ENCODE results near the gene PDE7B.
"Not testable (repeated sequence)": the region's sequence is repeated elsewhere in the genome, so short reads cannot be mapped to it uniquely, and the experiment has no call there.

Gene PDE7B

DNA sequence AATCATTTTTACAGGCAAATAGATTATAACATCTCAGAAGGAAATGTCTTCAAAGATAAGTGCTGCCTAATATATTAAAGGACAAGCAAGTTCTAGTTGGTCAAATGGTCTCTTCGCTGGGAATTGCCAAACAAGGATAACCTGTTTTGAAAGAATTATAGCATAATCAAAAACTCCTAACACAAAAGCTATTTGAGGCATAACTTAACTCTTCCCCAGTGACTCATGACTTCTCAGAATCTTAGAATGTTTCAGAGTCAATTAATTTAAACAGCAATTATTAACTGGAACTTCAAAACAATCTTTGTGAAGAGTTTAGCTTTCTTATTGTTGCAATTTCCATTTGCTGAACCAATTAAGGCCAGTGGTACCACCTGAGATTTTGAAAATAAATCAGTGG lies 272.0 kb downstream of the PDE7B start:
- DNase-seq = no peak

DNA sequence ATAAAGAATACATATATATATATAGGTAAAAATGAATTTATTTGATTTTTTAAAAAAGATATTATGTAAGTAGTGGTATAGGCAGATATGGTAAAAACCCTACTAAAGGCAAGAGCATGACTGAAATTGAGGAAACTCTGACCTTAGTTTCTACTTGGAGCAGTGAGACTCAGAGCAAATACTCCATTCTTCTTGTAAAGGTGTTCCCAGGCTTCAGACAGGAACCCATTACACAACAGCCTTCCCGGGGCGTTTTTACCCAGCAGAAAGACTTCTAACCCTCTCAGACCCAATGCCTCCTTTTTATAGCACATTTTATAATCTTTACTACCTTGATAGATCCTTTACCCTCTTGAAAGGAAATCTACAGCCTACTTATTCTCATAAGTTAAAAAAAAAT lies 274.1 kb downstream of the PDE7B start:
- no peak for DNase-seq

DNA sequence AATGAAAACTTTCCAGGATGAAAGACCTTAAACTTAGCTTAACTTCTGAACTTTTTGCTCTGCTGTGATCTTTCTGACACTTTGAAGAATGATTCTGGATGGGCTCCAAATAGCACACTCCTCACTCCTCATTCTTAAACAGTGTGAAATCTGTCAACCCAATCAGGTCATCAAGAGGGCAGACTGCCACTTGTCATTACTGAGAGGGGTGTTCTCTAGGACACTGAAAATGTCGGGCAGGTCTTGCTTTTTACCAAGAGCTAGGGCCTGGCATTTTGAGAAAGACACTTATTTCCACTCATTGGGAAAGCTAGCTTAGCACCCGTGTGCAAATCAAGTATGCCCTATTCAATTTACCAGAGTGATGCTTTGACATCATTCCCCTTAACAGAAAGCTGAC lies 276.4 kb downstream of the PDE7B start:
- DNase-seq = no peak

DNA sequence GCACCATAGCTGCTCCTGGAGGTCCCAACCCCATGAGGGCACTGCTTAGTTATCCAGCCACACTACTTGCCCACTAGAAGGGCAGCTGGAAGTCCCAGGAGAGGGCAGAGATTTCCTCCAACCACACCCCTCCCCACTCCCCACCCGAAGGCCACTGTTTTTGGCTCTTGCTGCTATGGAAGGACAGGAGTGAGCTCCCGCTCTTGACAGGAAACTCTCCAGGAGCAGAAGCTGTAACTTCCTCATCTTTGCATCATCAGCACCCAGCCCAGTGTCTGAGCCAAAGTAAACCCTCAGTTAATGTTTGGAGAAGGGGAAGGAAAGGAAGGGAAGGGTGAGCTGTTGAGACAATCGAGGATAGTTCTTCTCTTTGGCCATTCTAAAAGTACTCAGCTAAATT lies 277.9 kb downstream of the PDE7B start:
- no peak for DNase-seq

DNA sequence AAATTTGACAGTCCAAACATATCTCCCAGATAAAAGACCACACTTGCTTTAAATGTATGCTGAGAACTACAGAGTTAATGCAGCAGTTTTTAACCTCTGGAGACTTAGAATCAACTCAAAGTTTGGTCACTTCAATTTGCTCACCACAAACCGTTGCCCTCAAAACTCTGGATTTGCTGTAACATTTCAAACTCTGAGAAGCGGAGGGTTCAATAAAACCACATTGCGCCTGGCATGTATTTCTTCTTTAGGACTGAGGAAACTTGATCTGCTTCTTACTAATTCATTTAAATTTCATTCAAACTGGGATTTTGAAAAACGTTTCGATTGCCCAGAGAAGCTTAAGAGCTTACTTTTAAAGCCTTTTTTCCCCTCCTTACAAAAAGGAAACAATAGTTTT lies 282.8 kb downstream of the PDE7B start:
- no peak for DNase-seq

DNA sequence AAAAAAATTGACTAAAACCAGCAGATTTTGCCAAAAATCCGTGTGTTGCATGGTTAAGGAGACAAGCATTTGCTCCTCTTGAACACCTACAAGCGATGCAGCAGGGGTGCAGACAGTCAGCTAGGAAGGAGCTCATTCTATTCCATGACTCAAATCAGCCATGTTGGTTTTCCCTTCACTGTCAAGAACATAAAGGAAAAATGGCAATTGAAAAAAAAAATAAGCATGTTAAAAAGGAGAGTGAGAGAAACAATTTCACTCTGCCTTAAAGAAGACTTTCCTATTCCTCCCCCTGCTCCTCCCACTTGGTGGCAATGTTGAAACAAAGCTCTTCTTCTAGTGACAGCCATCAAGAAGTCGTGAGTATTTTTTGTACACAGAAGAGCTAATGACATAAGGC lies 283.2 kb downstream of the PDE7B start:
- no peak for DNase-seq

DNA sequence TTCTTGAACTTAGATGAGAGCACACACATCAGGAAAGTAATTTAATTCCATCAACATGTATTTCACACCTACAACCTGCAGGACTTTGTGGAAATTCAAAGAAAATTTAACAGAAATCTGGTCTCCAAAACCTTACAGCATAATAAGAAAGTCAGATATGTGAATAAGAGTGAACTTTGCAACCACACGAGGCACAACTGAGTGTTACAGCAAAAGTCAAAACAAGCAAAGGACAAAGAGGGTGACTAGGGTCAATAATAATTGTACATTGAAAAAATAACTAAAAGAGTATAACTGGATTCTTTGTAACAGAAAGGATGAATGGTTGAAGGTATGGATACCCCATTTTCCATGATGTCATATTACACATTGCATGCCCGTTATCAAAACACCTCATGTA lies 284.8 kb downstream of the PDE7B start:
- DNase-seq = no peak

DNA sequence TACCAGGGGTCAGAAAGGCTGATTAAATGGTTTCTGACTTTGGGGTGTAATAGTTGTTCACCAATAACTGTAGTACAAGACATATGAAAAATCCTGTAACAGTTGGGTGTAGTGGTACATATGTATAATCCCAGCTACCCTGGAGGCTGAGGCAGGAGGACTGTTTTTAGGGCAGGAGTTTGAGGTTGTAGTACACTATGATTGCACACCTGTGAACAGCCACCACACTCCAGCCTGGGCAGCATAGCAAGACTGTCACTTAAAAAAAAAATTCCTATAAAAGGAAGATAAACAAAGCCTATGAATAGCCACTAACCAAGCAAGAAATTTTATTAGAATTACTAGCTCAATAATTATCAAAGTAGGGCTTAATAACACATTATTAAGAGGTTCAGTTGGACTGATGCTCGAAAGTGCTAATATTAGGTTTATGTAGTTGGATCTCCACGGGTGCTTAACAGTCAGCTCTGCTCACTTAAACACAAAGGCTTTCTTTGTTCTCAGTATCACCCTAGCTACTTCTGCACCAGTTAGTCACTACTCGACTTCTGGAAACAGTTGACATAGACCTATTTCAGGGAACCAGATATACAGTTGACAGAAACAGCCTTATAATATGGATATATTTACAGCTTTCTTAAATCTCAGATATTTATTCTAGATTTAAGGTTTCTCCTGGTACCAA lies 285.6 kb downstream of the PDE7B start:
- DNase-seq = no peak

DNA sequence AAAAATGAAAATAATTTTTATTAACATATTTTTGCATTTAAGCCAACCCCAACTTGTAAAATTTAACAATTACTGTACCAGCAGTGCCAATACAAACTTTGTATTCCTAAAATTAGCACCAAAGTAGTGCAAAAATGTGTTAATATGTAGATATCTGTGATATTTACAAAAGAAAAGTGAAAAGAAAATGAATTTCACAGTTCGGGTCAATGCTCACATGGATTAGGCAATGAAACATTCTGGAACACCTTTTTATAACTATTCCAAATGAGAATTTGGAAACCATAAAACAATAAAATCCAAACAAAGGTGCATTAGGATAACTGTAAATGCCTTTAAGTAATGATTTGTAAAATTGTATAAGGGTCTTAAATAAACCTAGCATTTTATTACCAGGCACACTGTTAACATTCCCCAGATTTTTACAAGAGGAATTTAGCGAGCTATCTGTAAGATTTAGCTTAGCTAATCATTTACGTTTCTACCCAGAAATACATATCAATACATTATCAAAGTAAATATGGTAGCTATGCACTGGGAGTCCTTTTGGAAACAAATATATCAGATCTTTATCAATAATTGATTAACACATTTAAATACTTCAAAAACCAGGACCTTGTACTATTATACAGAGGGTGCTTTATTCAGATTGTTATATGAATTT lies 286.4 kb downstream of the PDE7B start:
- DNase-seq = no peak

DNA sequence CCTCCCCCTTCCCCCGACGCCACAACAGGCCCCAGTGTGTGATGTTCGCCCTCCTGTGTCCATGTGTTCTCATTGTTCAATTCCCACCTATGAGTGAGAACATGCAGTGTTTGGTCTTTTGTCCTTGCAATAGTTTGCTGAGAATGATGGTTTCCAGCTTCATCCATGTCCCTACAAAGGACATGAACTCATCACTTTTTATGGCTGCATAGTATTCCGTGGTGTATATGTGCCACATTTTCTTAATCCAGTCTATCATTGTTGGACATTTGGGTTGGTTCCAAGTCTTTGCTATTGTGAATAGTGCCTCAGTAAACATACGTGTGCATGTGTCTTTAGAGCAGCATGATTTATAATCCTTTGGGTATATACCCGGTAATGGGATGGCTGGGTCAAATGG lies 287.6 kb downstream of the PDE7B start:
- DNase-seq = not testable (repeated sequence)

DNA sequence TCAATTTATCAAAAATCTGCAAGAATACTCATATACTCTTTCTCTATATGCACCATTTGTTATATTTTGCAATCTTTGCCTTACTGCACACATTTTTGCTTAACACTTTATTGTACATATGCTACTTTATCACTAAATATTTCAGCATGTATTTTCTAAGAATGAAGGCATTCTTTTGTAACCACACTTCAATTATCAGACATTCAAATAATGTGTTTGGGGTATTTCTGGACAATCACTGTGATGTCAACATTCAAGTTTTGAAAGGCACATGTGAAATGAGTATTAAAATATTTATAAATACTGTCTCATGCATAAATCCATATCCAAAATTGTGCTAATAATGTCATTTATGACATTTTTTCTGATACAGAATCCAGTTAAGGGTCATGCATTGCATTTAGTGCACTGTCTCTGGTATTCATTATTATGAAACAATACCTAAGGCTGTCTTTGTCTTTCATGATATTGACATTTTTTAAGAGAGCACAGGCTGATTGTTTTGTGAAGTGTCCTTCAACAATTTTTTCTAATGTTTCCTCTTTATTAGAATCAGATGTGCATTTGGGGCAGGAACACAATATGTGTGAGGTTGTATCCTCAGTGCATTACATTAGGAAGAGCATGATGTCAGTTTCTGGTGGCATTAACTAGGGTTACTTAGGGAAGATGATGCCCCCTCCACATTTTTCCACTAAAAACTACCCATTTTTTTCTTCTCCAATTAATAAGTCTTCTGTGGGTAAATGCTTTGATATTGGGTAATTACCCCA lies 292.9 kb downstream of the PDE7B start:
- DNase-seq = no peak

DNA sequence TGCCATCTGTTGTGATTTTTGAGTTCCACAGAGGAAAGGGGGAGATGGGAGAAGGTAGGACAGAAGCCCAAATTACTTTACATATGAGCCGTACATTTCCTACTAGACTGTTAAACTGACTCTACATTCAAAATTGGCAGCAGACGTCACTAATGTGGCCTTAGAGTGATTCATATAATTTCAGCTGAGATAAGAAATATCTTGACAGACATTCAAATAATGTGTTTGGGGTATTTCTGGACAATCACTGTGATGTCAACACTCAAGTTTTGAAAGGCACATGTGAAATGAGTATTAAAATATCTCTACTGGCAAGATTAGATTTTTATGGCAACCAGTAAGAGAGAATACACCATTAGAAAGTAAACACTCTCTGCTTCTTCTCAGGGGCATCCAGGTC lies 294.6 kb downstream of the PDE7B start:
- DNase-seq = no peak

DNA sequence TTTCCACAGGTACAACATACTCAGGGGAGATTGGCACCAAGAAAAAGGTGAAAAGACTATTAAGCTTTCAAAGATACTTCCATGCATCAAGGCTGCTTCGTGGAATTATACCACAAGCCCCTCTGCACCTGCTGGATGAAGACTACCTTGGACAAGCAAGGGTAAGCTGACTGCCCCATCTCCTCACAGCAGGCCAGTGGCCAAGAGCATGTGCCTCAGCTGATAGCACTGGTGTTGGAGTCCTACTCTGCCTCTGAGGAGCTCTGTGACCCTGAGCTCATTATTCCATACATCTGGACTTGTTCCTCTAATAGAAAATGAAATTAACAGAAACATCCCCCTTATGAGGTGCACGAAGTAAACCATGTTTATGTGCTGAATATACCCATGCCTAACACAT lies 295.8 kb downstream of the PDE7B start:
- no peak for DNase-seq

DNA sequence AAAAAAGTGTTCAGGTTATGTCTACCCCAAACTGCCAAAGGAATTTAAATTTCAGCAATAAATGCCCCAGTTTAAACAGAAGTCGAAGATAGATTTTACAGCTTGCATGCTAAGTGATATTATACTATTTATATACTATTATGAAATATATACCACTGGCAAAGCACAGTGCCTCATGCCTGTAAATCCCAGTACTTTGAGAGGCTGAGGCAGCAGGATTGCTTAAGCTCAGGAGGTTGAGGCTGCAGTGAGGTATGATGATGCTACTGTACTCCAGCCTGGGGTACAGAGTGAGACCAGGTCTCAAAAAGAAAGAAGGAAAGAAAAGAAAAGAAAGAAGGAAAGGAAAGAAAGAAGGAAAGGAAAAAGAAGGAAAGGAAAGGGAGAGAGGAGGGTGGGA lies 296.6 kb downstream of the PDE7B start:
- DNase-seq = no peak

DNA sequence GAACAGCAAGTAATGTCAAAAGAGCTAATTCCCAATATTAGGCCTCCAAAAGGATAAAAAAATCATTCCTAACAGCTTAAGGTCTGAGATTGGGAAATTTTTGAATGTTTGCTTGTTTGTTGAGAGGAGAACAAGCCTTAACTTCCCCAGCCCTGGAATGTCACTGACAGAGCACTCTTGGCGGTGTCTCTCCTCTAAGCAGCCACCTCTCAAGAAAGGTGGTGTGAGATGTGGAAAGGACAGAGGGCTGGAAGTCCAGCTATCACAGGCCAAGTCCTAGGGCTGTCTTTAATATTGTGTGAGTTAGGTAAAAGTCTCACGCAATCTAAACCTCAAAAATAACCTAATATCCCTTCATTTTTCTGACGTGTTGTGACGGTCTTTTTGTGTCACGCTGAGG lies 297.0 kb downstream of the PDE7B start:
- no peak for DNase-seq

DNA sequence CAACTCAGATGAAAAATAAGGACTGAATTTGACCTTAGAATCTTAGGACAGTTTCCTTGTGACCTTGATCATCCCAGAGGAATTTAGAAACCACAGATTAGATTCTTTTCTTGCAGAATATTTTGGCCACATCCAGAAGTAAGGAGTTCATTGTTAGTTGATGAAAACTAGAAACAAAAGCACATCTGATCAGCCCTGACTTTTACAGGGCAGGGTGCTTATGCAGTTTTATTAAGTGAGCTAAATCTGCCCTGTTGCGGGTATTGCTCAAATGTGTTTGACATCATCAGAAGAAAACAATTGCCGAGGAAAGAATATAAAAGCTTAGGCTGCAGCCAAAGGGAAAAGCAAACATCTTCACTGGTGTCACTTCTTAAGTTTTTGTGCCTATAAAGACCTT lies 297.8 kb downstream of the PDE7B start:
- DNase-seq = no peak

DNA sequence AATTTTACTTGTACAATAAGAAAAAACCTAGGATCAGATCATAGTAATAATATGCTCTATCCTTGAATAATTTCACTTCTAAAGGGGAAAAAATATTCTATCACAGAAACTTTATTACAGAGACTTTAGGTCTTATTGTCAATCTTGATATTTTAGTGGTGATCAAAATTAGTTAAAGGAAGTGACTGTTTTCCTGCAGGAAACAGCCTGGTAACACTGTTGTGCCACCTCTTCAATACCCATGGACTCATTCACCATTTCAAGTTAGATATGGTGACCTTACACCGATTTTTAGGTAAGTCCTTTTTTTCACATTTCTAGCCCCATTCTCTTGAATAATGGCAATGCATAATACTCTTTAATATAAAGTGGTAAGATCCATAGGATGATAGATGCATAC lies 299.5 kb downstream of the PDE7B start:
- no peak for DNase-seq

DNA sequence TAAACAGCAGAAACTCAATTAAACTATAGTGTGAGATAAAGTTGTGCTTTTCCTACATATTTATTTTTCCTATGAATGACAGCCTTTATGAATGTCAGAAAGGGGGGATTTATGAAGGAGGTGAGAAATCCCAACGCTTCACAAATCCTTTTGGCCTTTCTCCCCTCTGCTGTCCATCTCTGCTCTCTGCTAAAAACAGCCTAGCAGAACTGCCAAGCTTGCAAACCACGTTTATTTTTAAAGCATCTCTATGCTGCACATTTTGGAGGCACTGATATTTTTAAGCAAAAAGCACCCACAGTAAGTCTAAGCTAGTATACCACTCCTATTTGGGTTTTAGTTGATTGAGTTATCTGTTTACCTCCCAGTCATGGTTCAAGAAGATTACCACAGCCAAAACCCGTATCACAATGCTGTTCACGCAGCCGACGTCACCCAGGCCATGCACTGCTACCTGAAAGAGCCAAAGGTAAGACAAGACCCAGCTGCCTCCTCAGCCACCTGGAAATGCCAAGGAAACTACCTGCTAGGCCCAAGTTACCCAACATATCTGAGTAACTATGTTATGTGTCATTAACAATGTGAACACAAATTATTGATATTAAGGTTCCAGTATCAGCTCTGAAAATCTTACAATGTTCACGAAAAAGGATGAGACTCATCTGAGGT lies 302.3 kb downstream of the PDE7B start:
- DNase-seq = no peak

DNA sequence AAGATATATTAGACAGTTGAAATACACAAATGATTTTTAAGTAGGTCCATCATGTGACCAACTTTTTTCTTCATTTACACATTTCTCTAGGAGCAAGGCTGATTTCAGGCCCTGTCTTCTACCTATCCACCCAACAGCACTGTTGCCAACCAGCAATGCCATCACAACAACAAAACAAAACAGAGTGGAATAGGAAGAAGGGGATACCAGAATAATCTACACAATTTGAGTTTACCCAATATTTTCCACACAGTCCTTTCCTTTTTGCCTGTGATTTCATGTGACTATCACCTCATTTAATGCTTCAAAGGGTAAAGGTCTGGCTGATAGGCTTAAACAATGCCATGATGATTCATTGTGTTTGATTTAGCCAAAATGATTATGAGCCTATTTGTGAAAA lies 303.7 kb downstream of the PDE7B start:
- no peak for DNase-seq

DNA sequence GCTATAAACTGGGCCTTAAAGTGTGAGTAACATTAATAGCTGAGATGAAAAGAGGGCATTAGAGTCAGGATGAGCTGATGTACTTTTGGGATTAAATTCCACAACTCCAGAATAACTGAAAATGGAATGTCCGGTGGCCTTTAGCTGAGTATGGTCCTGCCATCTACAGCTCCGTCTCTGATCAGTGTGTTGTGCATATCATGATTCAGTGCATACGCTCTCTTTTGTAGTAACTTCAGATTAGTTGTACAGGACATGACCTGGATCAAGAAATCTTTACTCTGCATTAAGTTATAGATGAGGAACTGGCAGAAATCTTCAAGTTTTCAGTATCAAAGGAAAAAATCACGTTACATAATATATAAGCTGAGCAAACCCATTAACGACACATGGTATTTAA lies 306.2 kb downstream of the PDE7B start:
- DNase-seq = no peak

DNA sequence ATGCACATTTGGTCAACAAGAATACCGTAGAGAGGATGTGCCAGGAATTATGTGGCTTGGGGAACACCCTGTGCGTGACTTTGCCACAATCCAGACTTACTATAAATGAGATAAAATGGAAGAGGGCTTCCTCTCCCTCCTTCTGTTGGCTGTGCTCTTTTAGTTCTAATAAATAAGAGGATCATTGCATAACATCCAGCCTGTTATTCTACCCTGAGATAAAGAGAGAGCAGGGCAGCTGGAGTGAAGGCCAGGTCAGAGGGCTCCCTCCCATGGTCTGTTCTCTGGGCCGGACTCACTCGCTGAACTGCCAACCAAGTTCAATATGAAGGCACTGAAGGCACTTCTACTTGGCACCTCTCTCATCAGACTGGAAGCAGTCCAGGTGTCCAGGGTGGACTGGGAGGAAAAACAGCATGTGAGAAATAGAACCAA lies 306.9 kb downstream of the PDE7B start:
- DNase-seq = no peak

DNA sequence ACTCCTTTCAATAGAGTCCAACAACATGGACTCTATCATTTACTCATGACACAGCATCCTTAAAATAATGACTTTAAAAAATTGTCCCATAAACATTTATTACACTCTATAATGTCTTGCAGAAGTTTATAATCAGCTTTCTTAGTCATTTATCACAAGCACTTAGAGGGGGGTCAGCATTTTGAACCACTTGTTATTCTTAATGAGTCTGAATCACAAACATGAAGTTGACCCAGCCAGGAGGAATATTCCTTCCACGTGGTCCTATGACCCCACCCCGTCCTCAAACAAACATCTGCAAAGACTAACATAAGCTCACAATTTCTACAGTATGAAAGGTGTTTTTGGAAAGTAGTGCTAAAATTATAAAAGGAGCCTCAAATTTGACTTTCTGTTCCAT lies 307.5 kb downstream of the PDE7B start:
- no peak for DNase-seq

DNA sequence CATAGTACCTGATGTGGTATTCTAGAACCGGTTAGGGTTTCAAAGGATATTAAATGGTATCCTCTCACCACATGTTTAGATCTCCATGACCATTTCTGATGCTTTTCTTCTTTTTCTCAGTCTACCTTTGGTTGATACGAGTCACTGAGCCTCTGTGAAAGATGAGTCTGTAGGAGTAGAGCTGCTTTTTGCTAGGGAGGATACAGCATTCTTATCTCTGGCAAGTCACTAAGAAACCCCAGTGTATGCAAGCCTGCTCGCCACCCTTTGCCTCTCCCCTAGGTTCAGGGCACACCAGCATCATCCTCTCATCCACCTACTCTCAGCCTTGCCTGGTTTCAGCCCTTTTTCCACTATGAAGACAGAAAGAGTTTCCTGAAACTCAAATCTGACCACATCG lies 308.7 kb downstream of the PDE7B start:
- no peak for DNase-seq

DNA sequence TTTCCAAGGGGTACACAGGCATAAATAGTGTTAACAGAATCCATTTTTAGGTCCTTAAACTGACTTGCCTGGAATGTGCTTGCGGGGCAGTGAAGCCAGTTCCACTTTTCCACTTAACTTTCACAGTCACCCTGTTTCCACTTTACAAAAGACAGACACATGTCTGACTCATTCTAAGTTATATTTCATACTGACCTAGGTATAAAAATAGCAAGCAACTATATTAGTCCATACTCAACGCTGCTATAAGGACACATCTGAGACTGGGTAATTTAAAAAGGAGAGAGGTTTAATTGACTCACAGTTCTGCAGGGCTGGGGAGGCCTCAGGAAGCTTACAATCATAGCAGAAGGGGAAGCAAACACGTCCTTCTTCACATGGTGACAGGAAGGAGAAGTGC lies 310.4 kb downstream of the PDE7B start:
- DNase-seq = no peak
